Inferior parietal cortex (tissue), 1 donor: ENCODE results near the gene AIP.

Experiments
- DNase-seq: peaks from one replicate; pipeline ENCODE4 v3.0.0-alpha.2; 2016; ENCODE audit errors: extremely low spot score

The AIP gene

GRCh38 chr11:67493548-67494370 lies 10.9 kb downstream of the AIP start:
- DNase-seq = no peak

DNA sequence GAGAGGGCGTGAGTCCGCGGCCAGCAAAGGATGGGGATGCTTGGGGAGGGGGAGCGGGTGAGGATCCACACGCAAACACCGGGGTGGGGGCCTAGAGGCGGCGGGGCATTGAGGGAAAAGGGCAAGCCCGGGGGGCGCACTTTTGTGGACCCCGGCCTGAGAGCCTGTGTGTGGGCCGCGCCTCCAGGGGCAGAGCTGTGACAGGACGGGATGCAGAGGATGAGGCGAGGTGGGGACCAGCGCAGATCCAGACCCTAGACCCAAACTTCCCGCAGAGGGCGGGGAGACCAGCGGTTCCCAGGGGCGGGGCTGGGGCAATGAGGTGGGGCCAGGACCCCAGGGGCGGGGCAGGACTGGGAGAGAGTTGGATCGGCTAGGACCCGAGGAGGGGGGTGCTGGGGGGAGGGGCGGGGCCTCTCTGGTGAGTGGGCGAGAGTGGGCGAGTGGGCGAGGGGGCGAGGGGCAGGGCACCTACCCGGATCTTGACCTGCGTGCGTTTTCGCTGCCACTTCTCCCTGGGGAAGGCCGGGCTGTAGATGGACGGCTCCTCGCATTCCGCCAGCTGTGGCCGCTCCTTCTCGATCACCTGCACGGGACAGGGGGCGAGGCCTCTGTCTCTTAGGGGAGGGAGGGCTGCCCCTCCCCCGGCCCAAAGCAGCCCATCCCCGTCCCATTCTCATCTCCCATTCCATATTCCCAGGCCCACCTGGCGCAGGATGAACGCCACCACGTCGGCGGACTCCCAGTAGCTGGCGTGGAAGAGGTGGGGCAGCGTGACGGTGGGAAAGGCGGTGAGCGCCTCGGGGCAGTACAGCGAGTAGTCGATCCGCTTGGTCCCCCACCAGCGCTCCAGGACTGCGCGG lies 11.8 kb downstream of the AIP start:
- no peak for DNase-seq

DNA sequence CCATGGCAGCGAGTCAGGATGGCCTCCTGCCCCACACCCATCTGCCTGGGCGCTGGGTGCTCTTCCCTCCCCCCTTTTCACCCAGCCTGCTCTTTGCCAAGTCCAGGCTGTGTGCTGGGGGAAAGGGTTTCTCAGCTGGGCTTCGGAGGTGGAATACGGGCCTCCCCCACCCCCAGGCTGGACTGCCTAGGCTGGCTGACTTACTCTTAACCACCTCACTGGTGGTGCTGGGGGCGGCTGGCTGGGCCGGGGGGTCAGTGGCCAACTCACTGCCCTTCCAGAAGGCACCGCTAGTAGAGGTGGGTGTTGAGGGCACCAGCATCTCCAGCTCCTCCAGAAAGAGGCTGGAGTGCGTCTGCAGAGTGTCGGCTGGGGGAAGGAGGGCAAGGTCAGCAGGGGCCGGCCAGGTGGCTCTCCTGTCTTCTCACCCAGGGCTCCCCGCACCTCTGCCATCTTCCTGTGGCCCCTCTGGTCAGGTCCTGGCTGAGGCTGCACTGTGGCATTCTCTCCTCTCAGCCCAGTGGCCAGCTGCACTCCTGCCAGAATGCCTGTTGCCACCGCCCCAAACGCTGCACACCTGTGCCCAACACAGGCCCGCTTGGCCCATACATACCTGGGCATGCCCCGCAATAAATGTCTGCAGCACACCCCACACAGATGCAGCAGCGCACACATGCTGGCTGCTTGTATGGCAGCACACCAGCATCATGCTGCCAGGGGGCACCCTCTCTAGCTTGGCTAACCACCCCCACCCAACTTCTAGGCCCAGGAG lies 12.6 kb downstream of the AIP start:
- DNase-seq = no peak

- no peak for DNase-seq
These were observed 13.3 kb downstream of the AIP start for GRCh38 chr11:67496113-67496512.

GRCh38 chr11:67497656-67498291 lies 14.9 kb downstream of the AIP start:
- no peak for DNase-seq

DNA sequence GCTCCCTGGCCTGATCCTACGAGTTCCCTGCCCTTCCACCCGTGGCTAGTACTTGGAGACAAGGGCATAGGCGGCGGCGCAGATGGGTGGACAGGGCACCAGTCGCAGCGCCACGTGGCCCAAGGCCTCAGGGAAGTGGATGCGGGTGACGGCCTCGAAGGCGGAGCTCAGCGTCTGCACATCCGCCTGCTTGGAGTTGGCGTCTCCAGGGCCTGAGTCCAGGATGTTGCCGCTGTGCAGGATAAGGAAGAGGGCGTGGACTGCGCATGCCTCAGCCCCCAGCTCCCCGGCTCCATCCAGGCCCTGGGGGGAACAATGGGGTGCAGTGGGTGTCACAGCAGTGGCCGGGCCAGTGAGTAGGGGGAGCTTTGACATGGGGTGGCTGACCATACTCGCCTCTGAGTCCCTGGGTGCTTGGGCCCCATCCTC lies 15.7 kb downstream of the AIP start:
- no peak for DNase-seq

GRCh38 chr11:67499808-67500483 lies 17.1 kb downstream of the AIP start:
- DNase-seq = no peak

GRCh38 chr11:67500484-67500821 lies 17.6 kb downstream of the AIP start:
- DNase-seq = no peak

GRCh38 chr11:67500831-67501715 lies 18.2 kb downstream of the AIP start:
- no peak for DNase-seq

- DNase-seq = no peak
These were observed 19.0 kb downstream of the AIP start for GRCh38 chr11:67501854-67502253.

DNA sequence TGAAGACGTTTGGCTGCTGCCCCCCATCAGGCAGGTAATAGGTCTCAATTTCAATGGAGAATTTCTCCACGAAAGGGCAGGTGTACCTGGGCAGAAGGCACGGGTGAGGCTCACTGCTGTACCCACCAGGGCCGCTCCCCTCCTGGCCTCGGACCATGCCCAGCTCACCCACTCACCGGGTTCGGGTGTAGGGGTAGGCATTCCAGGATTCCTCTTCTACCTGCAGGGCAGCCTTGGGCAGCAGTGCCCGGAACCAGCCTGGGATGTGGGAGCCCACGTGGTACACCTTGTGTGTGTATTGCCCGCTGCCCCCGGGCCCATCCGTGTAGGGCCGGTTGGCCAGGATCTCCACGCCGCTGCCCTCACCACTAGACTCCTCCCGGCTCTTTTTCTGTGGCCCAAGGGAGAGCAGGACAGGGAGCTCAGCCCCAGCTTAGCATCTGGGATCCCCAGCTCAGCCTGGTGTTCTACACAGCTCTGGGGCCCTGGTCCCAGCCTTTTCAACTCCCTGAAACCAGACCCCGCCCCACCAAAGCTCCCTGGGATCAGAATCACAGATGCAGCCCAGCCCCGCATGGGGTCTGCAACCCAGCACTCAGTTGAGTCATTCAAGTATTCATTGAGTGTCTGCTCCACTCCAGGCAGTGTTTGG lies 19.6 kb downstream of the AIP start:
- no peak for DNase-seq

DNA sequence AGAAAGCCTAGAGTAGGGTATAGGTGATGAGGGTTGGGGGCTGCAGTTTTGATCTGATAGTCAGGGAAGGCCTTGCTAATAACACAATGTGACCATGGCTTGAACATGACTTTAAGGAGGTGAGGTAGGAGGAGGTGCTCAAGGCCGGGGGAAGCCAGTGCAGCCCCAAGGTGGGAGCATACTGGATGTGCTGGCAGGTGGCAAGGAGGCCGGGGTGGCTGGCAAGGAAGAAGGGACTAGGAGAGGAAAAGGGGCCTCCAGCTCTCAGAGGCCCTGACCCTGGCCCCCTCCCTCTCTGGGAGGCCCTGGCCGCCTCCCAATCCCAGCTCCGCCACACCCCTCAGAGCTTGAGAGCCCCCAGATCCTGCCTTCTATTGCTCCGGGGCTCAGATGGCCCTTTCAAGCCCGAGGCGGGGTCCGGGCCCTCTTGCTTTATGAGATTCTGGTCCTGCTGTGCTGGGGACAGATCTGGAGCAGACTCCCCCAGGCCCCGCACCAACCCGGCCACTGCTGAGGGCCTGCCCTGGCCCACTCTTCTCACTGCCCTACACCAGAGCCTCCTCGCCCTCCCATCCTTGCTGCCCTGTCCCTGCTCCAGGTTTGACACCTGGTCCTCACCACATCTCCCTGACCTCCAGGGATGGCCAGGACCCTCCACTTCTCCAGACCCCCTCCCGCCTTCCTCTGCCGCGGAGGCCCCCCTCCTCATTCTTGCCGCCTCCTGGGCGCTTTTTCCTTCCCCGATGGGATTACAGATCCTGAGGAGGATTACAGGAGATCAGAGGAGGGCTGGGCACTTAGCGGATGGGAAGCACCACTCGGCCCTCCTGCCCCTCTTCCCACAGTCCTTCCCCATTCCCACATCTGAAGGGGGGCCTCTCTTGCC lies 20.5 kb downstream of the AIP start:
- DNase-seq = no peak

DNA sequence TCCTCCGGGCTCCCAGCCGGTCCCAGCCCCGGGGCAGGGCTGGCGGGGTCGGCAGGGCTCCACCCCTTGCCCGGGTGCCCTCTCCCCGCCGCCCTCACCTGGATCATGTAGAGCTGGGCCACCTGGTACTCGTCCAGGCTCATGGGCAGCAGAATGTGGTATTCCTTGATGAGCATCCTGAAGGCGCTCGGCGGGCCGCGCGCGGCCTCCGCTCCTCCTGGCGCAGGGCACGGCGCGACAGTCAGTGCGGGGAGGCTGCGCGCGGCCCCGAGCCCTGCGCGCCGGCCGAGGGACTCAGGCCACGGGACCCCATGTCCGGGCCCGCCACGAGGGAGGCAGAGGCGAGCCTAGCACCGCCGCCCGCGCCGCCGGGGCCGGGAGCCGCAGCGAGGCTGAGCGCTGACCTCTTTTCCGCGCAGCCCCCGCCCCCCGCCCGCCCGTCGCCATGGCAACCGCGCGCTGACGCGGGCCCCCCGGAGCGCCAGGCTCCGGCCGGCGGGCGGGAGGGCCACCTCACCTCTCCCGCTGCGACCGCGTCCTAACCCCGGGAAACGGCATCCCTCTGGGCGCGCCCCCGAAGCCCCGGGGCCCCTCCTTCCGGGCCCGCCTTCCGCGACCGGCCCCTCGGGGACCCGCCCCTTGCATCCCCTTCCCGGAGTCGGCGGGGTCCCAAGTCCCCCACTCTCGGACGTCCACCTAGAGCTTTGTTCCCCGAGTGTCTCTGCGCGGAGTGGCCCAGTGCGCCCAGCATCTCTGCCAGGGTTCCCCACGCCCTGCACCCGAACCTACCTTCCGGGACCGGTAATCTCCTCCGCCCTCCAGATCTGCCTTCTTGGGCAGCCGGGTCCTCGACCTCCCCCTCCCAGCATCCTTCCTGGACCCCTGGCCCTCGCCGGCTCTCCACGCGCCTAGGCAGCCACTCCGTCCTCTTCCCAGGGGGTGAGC lies 21.5 kb downstream of the AIP start:
- DNase-seq = no peak

DNA sequence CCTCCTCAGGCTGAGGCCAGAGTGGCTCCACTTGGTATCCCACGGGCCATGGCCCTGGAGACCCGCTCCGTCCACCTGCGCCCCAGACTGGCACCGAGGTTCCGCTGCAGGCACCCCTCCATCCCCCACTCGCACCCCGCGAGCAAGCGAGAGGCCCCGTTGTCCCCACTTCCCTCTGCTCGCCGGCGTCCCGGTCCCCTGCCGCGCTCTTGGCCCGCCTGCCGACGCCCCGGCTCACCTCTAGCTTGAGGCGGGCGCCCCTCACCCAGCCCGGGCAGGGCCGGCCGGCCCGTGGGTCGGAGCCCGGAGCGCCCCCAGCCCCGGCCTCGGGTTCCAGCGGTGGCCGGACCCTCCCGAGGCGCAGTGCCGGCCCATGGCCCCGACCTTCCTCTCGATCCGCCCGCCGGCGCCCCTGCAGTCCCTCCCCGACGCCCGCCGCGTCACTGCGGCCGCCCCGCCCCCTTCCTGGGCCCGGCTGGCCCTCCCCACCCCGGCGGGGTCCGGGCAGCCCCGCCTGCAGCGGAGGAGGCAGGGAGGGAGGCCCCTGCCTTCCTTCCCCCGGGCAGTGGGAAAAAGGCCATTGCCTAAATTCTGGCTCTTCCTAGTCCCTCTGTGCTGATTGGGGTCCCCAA lies 22.2 kb downstream of the AIP start, which contains the start of gene PITPNM1:
PITPNM1 (minus strand) TSS at position 414 of the 632 bp plus-strand sequence. CDS start 1,183 bp downstream, outside the sequence.
- DNase-seq = no peak

GRCh38 chr11:67505605-67506396 lies 23.0 kb downstream of the AIP start:
- DNase-seq = peak; percentile 83
